HG03571 (cell line): Measurements from ENCODE around the gene ZSCAN4.

Source experiments
- ATAC-seq: cut with Tn5 transposase; IDR thresholded peaks from one replicate; pipeline ENCODE4 v1.9.1; 2021; ENCODE audit not compliant: unreplicated experiment

The ZSCAN4 gene

DNA sequence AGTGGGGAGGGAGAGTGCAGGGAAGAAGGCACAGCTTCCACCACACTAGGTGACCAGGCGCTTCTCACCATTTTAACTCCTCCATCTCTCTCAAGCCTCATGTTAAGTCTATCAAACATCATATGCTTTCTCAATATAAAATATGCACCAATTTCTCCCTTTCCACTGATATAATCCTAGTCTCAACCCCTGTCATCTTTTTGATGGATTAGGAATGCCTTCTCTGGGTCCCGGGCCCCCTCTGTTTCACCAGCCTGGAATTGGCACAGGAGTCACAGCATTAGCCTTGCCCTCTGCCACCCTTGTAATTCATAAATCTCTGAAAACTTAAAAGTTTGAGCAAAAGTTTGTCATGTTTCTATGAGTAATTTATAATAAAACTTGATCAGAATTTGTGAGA lies at the start of gene ZSCAN4:
Gene ZSCAN4 (plus strand): TSS at position 301 of the 400 bp plus-strand sequence. CDS start 7,211 bp downstream, outside the sequence.
- ATAC-seq = no peak

DNA sequence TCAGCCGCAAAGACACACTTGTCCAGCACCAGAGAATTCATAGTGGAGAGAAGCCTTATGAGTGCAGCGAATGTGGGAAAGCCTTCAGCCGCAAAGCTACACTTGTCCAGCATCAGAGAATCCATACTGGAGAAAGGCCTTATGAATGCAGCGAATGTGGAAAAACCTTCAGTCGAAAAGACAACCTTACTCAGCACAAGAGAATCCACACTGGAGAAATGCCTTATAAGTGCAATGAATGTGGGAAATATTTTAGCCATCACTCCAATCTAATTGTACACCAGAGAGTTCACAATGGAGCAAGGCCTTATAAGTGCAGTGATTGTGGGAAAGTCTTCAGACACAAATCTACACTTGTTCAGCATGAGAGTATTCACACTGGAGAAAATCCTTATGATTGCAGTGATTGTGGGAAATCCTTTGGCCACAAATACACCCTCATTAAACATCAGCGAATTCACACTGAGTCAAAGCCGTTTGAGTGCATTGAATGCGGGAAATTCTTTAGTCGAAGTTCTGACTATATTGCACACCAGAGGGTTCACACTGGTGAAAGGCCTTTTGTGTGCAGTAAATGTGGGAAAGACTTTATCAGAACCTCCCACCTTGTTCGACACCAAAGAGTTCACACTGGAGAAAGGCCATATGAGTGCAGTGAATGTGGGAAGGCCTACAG lies 47.9 kb upstream of the ZSCAN4 start:
- ATAC-seq = no peak

- ATAC-seq = no peak
Measured at GRCh38 chr19:57623091-57623490, 45.6 kb upstream of the ZSCAN4 start.

GRCh38 chr19:57632987-57633831 lies 35.5 kb upstream of the ZSCAN4 start, which contains the start of gene ZNF211:
Gene ZNF211, plus strand, starts transcription at chr19:57633168. Its CDS starts 179 bp downstream, at chr19:57633347.
- ATAC-seq = peak; percentile 98

GRCh38 chr19:57633832-57634131 lies 35.0 kb upstream of the ZSCAN4 start:
- ATAC-seq = no peak

DNA sequence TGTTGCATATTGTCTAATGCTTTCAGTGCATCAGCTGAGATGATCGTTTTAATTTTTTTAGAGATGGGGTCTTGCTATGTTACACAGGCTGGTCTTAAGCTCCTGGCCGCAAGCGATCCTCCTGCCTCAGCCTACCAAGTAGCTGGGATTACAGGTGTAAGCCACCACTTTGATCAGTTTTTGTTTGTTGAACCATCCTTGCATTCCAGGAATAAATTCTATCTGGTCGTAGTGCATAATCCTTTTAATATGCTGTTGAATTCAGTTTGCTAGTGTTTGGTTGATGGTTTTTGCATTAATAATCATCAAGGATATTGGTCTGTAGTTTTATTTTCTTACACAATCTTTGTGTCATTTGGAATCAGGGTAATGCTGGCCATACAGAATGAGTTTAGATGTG lies 31.4 kb upstream of the ZSCAN4 start:
- ATAC-seq = no peak

DNA sequence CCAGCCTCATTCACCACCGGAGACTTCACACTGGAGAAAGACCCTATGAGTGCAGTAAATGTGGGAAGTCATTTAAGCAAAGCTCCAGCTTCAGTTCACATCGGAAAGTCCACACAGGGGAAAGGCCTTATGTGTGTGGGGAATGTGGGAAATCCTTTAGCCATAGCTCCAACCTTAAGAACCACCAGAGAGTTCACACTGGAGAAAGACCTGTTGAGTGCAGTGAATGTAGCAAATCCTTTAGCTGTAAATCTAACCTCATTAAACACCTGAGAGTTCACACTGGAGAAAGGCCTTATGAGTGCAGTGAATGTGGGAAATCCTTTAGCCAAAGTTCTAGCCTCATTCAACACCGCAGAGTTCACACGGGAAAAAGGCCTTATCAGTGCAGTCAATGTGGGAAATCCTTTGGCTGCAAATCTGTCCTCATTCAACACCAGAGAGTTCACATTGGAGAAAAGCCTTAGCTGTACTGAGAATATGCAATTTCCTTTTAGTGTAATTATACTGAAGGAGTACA lies 27.0 kb upstream of the ZSCAN4 start:
- ATAC-seq = no peak

DNA sequence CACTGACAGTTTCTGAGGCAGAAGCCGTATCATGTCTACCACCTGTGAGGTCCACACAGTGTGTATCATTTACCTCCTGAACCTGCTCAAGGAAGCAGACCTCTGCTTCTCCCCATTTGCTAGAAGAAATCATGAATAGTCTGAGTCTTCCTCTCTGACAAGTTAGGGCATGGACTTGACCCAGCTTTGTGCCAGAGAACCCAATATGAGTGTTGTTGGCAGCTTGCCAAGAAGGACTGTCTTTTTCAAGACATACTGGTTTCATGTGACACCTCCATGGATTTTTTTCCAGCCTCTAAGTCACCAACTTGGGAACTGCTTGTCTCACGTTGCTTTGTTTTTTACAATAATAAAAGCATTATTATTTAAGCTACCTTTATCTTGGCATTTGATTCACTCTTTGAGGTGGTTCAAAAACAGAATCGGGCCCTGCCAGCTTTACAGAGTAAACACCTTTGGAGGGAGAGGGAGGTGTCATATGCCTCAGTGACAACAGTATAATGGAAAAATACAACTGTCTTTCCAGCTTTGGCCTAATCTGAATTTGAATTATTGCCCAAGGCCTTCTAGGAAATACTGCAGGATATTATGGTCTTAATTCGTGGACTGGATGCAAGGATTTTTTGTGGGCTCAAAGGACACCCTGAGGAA lies 26.2 kb upstream of the ZSCAN4 start:
- ATAC-seq = no peak

- ATAC-seq = no peak
Measured at GRCh38 chr19:57643734-57644133, 25.0 kb upstream of the ZSCAN4 start.

- ATAC-seq = no peak
Measured at GRCh38 chr19:57648331-57649003, 20.3 kb upstream of the ZSCAN4 start.

DNA sequence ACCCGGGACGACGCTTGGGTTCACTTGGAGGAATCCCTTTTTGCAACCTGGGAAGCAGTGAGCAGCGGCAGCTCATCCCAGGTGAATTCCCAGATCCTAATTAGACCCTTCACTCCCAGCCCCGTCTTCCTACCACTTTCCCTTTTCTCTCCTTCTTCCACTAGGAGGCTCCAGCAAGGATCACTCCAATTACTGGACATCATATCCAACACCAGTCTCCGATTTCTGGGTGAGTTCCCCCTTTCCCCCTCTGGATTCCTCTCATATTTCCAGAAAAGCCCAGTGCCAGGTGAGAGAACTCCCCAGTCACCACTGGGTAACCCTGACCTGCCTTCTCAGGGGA lies 17.1 kb upstream of the ZSCAN4 start:
- no peak for ATAC-seq

GRCh38 chr19:57653689-57654088 lies 15.0 kb upstream of the ZSCAN4 start:
- no peak for ATAC-seq

DNA sequence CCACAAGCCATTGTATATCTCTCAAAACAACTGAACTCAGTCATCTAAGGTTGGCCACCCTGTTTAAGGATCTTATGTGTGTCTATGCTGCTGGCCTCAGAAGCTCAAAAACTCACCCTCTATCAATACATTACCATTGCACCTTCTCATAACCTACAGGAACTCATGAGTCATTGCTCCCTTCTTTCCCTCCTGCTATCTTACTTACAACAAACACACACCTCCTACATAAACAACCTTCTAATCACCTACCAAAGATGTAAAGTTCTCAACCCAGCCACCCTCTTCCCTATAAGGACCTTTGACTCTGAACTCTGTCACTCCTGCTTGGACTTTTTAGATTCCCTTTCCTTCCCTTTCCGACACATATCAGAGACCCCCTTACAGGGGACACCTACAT lies 13.3 kb upstream of the ZSCAN4 start:
- no peak for ATAC-seq

- ATAC-seq = no peak
Measured at GRCh38 chr19:57656346-57656745, 12.4 kb upstream of the ZSCAN4 start.

- ATAC-seq = no peak
Measured at GRCh38 chr19:57664269-57665127, 4.2 kb upstream of the ZSCAN4 start.

DNA sequence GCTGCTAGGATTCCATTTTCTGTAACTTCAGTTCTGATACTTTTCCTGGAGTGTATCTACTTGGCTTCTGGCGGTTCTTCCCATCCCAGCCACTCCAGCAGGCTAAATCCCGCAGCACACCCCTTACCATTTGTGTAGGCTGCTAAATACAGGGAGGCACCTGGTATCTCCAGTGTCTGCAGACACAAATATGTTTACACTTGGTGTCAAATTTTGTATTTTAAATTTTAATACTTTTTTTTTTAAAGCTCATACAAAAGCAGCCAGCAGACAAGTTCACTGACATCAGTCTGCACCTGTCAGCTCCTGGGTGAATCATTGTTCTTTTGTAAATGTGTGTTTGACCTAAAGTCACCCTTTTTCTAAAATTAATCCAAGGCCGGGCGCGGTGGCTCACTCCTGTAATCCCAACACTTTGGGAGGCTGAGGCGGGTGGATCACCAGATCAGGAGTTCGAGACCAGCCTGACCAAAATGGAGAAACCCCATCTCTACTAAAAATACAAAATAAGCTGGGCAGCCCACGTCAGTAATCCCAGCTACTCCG lies 3.4 kb upstream of the ZSCAN4 start:
- ATAC-seq = no peak

DNA sequence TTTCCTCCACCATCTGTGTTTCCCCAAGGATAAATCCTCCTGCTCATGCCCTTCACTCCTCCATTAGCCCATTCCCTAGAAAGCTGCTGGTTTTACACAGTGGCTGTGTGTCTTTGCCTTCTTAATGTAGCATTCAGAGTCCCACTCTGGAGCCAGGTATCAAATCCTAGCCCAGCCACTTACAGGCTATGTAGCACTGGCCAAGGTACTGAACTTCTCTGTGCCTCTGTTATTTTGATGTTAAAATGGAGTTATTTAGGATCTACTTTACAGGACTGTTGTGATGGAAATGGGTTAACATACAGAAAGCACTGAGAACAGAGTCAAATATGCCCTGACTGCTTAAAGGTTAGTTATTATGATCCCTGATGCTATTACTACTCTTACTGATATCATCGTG lies 1.5 kb upstream of the ZSCAN4 start:
- ATAC-seq = no peak

DNA sequence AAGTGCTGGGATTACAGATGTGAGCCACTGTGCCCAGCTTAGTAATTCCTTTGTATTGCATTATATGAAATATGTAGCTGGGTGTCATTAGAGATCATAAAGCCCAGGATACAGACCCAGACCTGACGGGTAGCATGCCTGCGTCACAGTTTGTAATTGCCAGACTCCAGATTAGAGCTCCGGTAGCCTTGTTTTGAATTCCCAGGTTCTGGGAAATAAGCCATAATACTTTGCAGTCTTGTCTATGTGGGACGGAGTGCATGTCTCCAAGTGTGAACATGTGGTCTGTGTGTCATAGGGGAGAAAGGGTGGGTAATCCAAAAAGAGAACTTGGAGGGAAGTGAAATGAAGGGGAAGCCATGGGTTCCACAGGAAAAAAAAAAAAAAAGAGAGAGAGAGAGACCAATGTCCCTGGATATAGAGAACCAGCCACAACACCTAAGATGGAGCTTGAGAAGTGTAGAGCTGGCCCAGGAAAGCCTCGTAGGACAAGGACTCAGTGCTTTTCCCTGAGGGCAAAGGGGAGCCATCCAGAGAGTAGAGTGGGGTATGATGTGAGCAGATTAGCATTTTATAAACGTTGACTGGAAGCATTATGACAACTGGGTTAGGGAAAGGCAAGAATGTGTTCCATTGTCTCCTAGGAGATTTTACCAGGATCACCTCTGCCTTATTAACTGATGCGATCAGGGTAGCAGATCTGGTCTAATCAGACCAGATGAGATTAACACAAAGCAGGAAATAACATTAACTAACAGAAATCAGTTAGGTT lies 2.6 kb downstream of the ZSCAN4 start:
- no peak for ATAC-seq

- no peak for ATAC-seq
Measured at GRCh38 chr19:57672466-57672865, 3.7 kb downstream of the ZSCAN4 start.
